C4-2B (cell line): ENCODE results near the gene LCN12.

Source experiments
- ZFX ChIP-seq: fragments of 450-650 bp; IDR thresholded peaks from 2 replicates; pipeline ENCODE4 v1.6.1; 2017
- TF ChIP-seq, protein P1 (sequence below): fragments of 450-650 bp; conservative IDR thresholded peaks from 2 replicates; pipeline ENCODE4 v1.5.1; 2017; ENCODE audit warnings: mild to moderate bottlenecking

DNA sequence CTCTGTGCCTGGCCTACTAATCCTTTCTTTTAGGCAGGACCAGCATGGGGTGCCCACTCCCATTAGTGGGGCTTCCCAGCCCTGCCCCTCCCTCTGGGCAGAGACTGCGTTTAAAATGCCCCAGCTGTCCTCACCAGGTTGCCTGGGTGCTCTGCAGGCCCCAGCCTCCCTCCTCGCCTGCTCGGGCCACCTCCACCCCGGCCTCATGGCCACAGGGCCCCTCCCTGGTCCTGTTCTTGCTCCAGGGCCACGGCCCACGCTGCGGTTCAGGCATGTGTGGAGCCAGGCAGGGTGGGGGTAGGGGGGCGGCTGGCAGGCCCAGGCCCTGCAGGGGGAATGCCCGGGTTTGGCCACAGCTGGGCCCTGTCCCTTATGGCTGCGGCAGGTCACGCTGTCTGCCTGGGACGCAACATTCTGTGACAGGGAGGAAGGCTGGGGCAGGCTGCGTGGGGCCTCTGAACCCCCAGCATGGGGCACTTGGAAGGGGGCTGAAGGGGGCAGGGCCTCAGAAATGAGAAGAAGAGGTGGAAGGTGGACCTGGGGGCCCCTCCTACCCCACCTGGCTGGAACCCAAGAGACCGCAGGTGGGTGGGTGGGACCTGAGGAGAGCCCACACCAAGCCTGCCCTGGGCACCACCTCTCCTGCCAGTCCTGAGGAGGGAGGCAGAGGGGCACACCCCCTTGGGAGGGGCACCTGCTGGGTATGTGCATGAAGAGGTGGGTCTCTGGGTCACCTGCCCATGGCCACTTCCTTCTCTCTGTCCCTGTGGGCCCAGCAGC, at the start of gene LCN12:
- TF ChIP-seq, protein P1, sequence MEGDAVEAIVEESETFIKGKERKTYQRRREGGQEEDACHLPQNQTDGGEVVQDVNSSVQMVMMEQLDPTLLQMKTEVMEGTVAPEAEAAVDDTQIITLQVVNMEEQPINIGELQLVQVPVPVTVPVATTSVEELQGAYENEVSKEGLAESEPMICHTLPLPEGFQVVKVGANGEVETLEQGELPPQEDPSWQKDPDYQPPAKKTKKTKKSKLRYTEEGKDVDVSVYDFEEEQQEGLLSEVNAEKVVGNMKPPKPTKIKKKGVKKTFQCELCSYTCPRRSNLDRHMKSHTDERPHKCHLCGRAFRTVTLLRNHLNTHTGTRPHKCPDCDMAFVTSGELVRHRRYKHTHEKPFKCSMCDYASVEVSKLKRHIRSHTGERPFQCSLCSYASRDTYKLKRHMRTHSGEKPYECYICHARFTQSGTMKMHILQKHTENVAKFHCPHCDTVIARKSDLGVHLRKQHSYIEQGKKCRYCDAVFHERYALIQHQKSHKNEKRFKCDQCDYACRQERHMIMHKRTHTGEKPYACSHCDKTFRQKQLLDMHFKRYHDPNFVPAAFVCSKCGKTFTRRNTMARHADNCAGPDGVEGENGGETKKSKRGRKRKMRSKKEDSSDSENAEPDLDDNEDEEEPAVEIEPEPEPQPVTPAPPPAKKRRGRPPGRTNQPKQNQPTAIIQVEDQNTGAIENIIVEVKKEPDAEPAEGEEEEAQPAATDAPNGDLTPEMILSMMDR = no peak
- TF ChIP-seq ZFX = no peak
